A673 (cell line): Measurements from ENCODE around the gene TMEM167A. TPM values are rescaled to one million over a fixed set of nuclear protein-coding genes. Genes with fewer than 3 reads are reported as not detected.

Source experiments
- BruUV-seq: library from RNA; stranded (reverse); fragments of 400-500 nt; replicated peaks from 2 replicates; lab custom pipeline; 2021; lab: Mats Ljungman, UMichigan
- CTCF ChIA-PET: fragments of 300-600 bp; sonication (Branson Sonifier 250); formaldehyde crosslinking; loops from one replicate; lab custom pipeline; 2022; ENCODE audit warnings: antibody characterized with exemption; lab: Charles Lee
- POLR2A ChIA-PET: fragments of 300-600 bp; sonication (Branson Sonifier 250); formaldehyde crosslinking; loops from one replicate; lab custom pipeline; 2022; ENCODE audit warnings: antibody characterized with exemption; ENCODE audit not compliant: low non-redundant PET; lab: Charles Lee
- DNase-seq: peaks from one replicate; pipeline ENCODE4 v3.0.0-alpha.2; 2015; ENCODE audit warnings: low spot score
- H3K27ac ChIP-seq: fragments of 200-600 bp; sonication (generic); 2 replicates; pipeline ENCODE4 v1.5.1; 2016; ENCODE audit warnings: mixed run types, low read depth, mild to moderate bottlenecking, mixed read lengths, antibody characterized with exemption, low read length; ENCODE audit not compliant: poor library complexity, severe bottlenecking
- H3K27me3 ChIP-seq: fragments of 200-600 bp; sonication (generic); replicated peaks from 2 replicates; pipeline ENCODE4 v1.6.1; 2017; ENCODE audit warnings: mixed run types, low read depth, mild to moderate bottlenecking, mixed read lengths, antibody characterized with exemption, low read length; ENCODE audit not compliant: insufficient read depth, poor library complexity
- H3K36me3 ChIP-seq: fragments of 200-600 bp; sonication (generic); 2 replicates; pipeline ENCODE4 v1.6.1; 2016; ENCODE audit warnings: mixed run types, mild to moderate bottlenecking, mixed read lengths, antibody characterized with exemption, low read length; ENCODE audit not compliant: insufficient read depth, poor library complexity, severe bottlenecking
- H3K4me1 ChIP-seq: fragments of 200-600 bp; sonication (generic); 2 replicates; pipeline ENCODE4 v1.6.1; 2017; ENCODE audit warnings: mixed run types, mild to moderate bottlenecking, mixed read lengths, antibody characterized with exemption, low read length; ENCODE audit not compliant: insufficient read depth, poor library complexity, severe bottlenecking
- H3K4me3 ChIP-seq: fragments of 200-600 bp; sonication (generic); 2 replicates; pipeline ENCODE4 v1.5.1; 2016; ENCODE audit warnings: low read depth, mixed run types, mild to moderate bottlenecking, mixed read lengths, low read length; ENCODE audit not compliant: poor library complexity, severe bottlenecking
- H3K9me3 ChIP-seq: fragments of 200-600 bp; sonication (generic); 2 replicates; pipeline ENCODE4 v1.6.1; 2016; ENCODE audit warnings: mixed run types, low read depth, mild to moderate bottlenecking, mixed read lengths, antibody characterized with exemption, low read length; ENCODE audit not compliant: poor library complexity, severe bottlenecking
- EZH2 ChIP-seq: fragments of 200-600 bp; sonication (generic); IDR thresholded peaks from 2 replicates; pipeline ENCODE4 v1.6.1; 2017; ENCODE audit warnings: borderline replicate concordance, low read depth, mild to moderate bottlenecking, mixed read lengths, antibody characterized with exemption, low read length; ENCODE audit not compliant: poor library complexity, severe bottlenecking
- intact Hi-C: fragments of 100-400 bp; cut with micrococcal nuclease; formaldehyde crosslinking; loops from one replicate; pipeline ENCODE4 v1.10.0; 2022; ENCODE audit not compliant: unreplicated experiment
- total RNA-seq: library from RNA; stranded (reverse); gene quantifications from 2 replicates; pipeline ENCODE4 v1.2.3, GENCODE V29; 2021
- TF ChIP-seq, protein P1 (sequence below): fragments of 300-800, 200-600 bp; sonication (generic); conservative IDR thresholded peaks from 2 replicates; pipeline ENCODE4 v1.5.1; 2017; ENCODE audit warnings: low read depth, mild to moderate bottlenecking, antibody characterized with exemption, low read length, moderate library complexity, mixed read lengths

The TMEM167A gene
- total RNA-seq, 1 experiment from 2014 or later = 90.5 TPM

DNA sequence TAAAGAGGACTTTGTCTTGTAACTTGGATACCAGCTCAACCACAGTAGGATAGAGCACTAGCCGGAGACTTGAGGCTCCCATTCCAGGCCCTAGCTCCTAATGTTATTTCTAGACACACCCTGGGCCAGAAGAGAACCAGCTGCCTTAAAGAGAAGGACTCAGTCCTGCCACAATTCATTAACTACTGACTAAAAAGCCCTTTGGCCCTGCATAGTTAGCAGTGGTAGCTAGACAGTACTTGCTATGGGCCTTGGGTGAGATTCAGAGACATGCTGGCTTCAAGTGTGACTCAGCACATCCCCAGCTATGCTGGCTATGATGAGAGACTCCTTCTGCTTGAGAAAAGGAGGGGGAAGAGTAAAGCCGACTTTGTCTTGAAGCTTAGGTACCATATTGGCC lies 47.3 kb downstream of the TMEM167A start:
- Histone ChIP-seq H3K9me3 (no peaks in the 10 kb centered on the region), H3K27ac (no peak overlapping the region), H3K4me1 (no peaks in the 10 kb centered on the region), H3K4me3 (no peak overlapping the region), H3K27me3 (no peaks in the 10 kb centered on the region), H3K36me3 (no peaks in the 10 kb centered on the region)
- no TSS peak for BruUV-seq
- POLR2A ChIA-PET = no interaction called here
- CTCF ChIA-PET = no interaction called here
- DNase-seq = no peak
- TF ChIP-seq, protein P1, sequence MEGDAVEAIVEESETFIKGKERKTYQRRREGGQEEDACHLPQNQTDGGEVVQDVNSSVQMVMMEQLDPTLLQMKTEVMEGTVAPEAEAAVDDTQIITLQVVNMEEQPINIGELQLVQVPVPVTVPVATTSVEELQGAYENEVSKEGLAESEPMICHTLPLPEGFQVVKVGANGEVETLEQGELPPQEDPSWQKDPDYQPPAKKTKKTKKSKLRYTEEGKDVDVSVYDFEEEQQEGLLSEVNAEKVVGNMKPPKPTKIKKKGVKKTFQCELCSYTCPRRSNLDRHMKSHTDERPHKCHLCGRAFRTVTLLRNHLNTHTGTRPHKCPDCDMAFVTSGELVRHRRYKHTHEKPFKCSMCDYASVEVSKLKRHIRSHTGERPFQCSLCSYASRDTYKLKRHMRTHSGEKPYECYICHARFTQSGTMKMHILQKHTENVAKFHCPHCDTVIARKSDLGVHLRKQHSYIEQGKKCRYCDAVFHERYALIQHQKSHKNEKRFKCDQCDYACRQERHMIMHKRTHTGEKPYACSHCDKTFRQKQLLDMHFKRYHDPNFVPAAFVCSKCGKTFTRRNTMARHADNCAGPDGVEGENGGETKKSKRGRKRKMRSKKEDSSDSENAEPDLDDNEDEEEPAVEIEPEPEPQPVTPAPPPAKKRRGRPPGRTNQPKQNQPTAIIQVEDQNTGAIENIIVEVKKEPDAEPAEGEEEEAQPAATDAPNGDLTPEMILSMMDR = no peak
- no peak for TF ChIP-seq EZH2
- intact Hi-C loops = no loop called here

DNA sequence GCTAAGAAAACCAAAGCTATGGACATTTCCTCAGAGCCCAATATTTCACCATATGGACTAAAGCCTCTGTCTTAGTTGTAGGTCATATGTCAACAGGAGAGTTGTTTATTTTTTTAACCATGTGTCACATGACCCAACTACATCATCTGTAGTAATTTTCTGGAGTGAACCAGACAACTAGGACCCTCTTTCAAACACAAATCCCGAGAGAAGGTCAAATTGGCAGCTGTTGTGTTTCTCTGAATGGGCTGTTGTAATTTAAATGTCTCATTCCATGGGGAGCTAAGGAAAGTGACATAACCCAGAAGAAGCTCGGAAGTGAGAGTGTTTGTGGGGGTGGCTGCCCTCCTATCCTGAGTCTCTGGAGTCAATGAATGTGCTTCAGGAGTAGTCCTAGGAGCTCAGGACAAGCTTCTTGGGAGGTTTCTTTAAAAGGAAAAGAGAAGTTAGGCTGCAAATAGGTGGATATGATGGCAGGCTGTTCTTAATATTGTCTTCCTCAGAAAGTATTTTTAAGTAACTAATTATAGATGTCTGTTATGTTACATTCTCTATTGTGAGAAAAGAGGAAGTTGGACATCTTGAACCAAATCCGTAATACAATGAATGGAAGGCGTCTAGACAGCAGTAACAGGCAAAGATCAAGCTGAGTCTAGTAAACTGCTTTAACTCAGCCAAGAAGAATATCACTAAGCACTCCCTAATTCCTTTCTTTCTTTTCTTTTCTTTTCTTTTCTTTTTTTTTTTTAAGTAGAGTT lies 50.1 kb downstream of the TMEM167A start:
- Histone ChIP-seq H3K9me3 (no peaks in the 10 kb centered on the region), H3K4me1 (no peaks in the 10 kb centered on the region), H3K27me3 (no peaks in the 10 kb centered on the region), H3K4me3 (no peak overlapping the region), H3K36me3 (no peaks in the 10 kb centered on the region), H3K27ac (no peak overlapping the region)
- POLR2A ChIA-PET = no interaction called here
- BruUV-seq = no TSS peak
- DNase-seq = no peak
- CTCF ChIA-PET = no interaction called here
- no peak for TF ChIP-seq EZH2
- TF ChIP-seq, protein P1 = no peak
- intact Hi-C loops = no loop called here

DNA sequence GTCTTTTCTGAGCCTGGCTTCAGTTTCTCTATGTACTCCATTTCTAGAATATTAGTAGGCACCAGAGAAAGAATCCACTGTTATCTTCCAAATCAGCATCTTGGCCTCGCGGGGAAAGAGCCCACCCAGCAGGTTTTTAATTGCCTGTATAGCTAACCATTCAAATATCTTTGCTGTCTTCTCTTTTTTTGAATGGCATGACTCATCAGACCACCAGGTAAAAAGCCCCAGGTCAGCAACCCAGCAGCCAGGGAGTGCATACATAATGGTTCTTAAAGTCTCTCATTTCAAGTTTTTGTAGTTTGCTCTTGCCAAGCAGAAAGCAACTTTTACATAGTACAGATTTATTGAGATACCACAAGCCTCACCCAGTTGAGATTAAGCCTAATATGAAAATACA lies 50.7 kb downstream of the TMEM167A start:
- no peak for DNase-seq
- no peak overlapping the region for H3K4me3 ChIP-seq
- POLR2A ChIA-PET = no interaction called here
- TF ChIP-seq EZH2 = no peak
- TF ChIP-seq, protein P1 = no peak
- no peaks in the 10 kb centered on the region for H3K4me1 ChIP-seq
- no peak overlapping the region for H3K27ac ChIP-seq
- CTCF ChIA-PET = no interaction called here
- no TSS peak for BruUV-seq
- no peaks in the 10 kb centered on the region for H3K9me3 ChIP-seq
- intact Hi-C loops = no loop called here
- no peaks in the 10 kb centered on the region for H3K27me3 ChIP-seq
- no peaks in the 10 kb centered on the region for H3K36me3 ChIP-seq
